ENCODE measurements around the gene GFRA1. TPM values are rescaled to one million over a fixed set of nuclear protein-coding genes. Genes with fewer than 3 reads are reported as not detected.

Gene GFRA1
- total and polyA plus RNA-seq, 2 of the 8 experiments (the other 6 are each of a cell fraction or from before 2014, with no cell fraction given), result 1.1 to 2.0 TPM

- Histone ChIP-seq H3K14ac (ENCODE audit: insufficient read length) (no peak overlapping the region), H4K91ac (replicated peaks; ENCODE audit: insufficient read length, low read length) (no peak overlapping the region), H4K20me1 (replicated peaks in 1 of 2; ENCODE audit: control insufficient read depth in 1 of 2, insufficient read depth in 2 of 2, low read length in 2 of 2) (no peaks in the 10 kb centered on the region), H3K79me2 (ENCODE audit: control insufficient read depth in 1 of 2, insufficient read depth in 2 of 2, low read length in 2 of 2) (no peaks in the 10 kb centered on the region), H3K9me3 (ENCODE audit: insufficient read depth in 2 of 2, low read depth in 1 of 2, low read length in 1 of 2) (no peaks in the 10 kb centered on the region), H3K4ac (replicated peaks; ENCODE audit: insufficient read length, low read depth, low read length) (no peak overlapping the region), H3K56ac (replicated peaks; ENCODE audit: insufficient read length, low read depth, low read length) (no peak overlapping the region), H3K4me2 (ENCODE audit: insufficient read depth in 1 of 2, low read depth in 2 of 2, low read length in 2 of 2) (no peak overlapping the region), H4K8ac (ENCODE audit: extremely low read depth, insufficient read depth, low read length) (no peak overlapping the region), H2AK5ac (ENCODE audit: low read depth, low read length) (no peak overlapping the region), H2BK20ac (ENCODE audit: low read length) (no peak overlapping the region), H3K36me3 (ENCODE audit: control insufficient read depth in 2 of 4, insufficient read depth in 4 of 4, low read length in 3 of 4) (no peaks in the 10 kb centered on the region), H4K5ac (ENCODE audit: insufficient read length, low read depth, low read length) (no peak overlapping the region), H3K79me1 (ENCODE audit: low read depth, low read length) (no peaks in the 10 kb centered on the region), H3K4me1 (replicated peaks in 1 of 4; ENCODE audit: control insufficient read depth in 3 of 4, insufficient read depth in 4 of 4, low read length in 3 of 4) (peaks cover 0 to 4% (median 0%) of the 10 kb centered on the region in 4 experiments; a peak in 2 of 7 replicates), H2BK15ac (ENCODE audit: low read length) (no peak overlapping the region), H3K23me2 (ENCODE audit: low read depth, low read length) (no peaks in the 10 kb centered on the region), H3K27ac (ENCODE audit: low read depth, low read length) (no peak overlapping the region), H2BK12ac (ENCODE audit: low read depth, low read length) (no peak overlapping the region), H3K18ac (ENCODE audit: extremely low read depth, low read length) (no peak overlapping the region), H2AFZ (ENCODE audit: low read length) (no peak overlapping the region), H3K4me3 (ENCODE audit: extremely low read depth in 1 of 4, insufficient read depth in 2 of 4, low read depth in 3 of 4, low read length in 4 of 4) (no peak overlapping the region), H2BK5ac (ENCODE audit: low read depth, low read length) (no peak overlapping the region), H2BK120ac (replicated peaks; ENCODE audit: low read depth, low read length) (no peak overlapping the region), H3K23ac (ENCODE audit: insufficient read length) (no peak overlapping the region), H3K27me3 (replicated peaks in 1 of 4; ENCODE audit: control insufficient read depth in 3 of 4, extremely low read depth in 1 of 4, insufficient read depth in 3 of 4, low read length in 3 of 4) (no peaks in the 10 kb centered on the region), H3K9ac (replicated peaks in 1 of 4; ENCODE audit: extremely low read depth in 1 of 4, low read depth in 3 of 4, low read length in 3 of 4) (no peak overlapping the region)
- TF ChIP-seq SIX5 (IDR thresholded peaks at IDR 0.05; ENCODE audit: low read depth, low read length) (no peak), YY1 (IDR thresholded peaks at IDR 0.05; ENCODE audit: low read depth, low read length) (no peak), SIRT6 (IDR thresholded peaks at IDR 0.05; ENCODE audit: low read length) (no peak), CHD2 (IDR thresholded peaks at IDR 0.05; ENCODE audit: low read length) (no peak), HDAC6 (IDR thresholded peaks at IDR 0.05; ENCODE audit: low read depth, low read length) (no peak), ASH2L (IDR thresholded peaks at IDR 0.05; ENCODE audit: low read length) (no peak), TAF7 (optimal IDR thresholded peaks at IDR 0.05; ENCODE audit: borderline replicate concordance, low read depth, low read length) (no peak), JUND (IDR thresholded peaks at IDR 0.05; ENCODE audit: low read length) (no peak)
- no peak for FAIRE-seq
- CTCF ChIA-PET (ENCODE audit: partially characterized antibody), result interaction anchor here (1.2 kb wide), 1 partner anchor 146 kb away, joined by 3 read pairs; no protein-coding TSS in a partner anchor
- POLR2A ChIA-PET (ENCODE audit: partially characterized antibody), result no interaction called here
- 96% methylated on average over 5 of the region's 5 CpGs; no CpG with 5 or more reads in 1 of the 2 experiments for WGBS, 2 experiments (ENCODE audit: extremely low coverage in 1 of 2, insufficient coverage in 1 of 2, insufficient read length in 1 of 2, insufficient replicate concordance in 2 of 2, low coverage in 1 of 2, low lambda C conversion rate in 2 of 2, missing lambda C conversion rate in 1 of 2)
- no peak for DNase-seq (ENCODE audit: low read depth in 1 of 2, low spot score in 2 of 2)
Measured at GRCh38 chr10:116141855-116142254, 131.2 kb downstream of the GFRA1 start.
